ENCODE measurements around the gene RCC2. TPM values are rescaled to one million over a fixed set of nuclear protein-coding genes. Genes with fewer than 3 reads are reported as not detected.

The RCC2 gene
- total RNA-seq, 1 experiment from 2014 or later: 107 TPM

DNA sequence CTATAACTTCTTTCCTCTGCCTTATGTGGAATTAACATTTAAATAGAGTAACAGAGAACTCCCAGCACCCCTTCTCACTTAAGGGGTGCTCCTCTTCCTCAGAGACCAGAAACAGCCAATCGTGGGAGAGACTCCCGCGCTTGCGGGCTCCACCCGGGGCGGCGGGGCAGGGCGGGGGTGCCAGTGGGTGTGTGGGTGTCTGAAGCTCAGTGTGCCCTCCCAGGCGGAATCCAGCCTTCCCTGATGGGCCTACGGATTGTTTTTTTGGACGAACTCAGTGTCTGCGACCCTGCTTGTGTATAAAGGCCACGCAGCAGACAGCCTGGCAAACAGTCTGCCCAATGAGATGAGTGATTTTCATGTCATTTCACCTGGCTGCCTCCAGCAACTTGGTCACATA is 6.2 kb downstream of the RCC2 start:
- peaks cover 54% of the 10 kb centered on the region for H3K36me3 Mint-ChIP-seq (ENCODE audit: insufficient read depth, unreplicated experiment)
- intact Hi-C loops (cut with micrococcal nuclease; ENCODE audit: unreplicated experiment): no loop called here
- DNase-seq: no peak
- no peak overlapping the region for H3K4me3 Mint-ChIP-seq (ENCODE audit: low read depth, unreplicated experiment)
- no TSS peak for BruUV-seq (replicated peaks)
- H3K27ac Mint-ChIP-seq (ENCODE audit: unreplicated experiment): no peak overlapping the region
- CTCF ChIA-PET: no interaction called here
- TF ChIP-seq, protein P1, sequence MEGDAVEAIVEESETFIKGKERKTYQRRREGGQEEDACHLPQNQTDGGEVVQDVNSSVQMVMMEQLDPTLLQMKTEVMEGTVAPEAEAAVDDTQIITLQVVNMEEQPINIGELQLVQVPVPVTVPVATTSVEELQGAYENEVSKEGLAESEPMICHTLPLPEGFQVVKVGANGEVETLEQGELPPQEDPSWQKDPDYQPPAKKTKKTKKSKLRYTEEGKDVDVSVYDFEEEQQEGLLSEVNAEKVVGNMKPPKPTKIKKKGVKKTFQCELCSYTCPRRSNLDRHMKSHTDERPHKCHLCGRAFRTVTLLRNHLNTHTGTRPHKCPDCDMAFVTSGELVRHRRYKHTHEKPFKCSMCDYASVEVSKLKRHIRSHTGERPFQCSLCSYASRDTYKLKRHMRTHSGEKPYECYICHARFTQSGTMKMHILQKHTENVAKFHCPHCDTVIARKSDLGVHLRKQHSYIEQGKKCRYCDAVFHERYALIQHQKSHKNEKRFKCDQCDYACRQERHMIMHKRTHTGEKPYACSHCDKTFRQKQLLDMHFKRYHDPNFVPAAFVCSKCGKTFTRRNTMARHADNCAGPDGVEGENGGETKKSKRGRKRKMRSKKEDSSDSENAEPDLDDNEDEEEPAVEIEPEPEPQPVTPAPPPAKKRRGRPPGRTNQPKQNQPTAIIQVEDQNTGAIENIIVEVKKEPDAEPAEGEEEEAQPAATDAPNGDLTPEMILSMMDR (IDR thresholded peaks at IDR 0.05; ENCODE audit: unreplicated experiment): no peak
- H3K27me3 Mint-ChIP-seq (ENCODE audit: unreplicated experiment): no peaks in the 10 kb centered on the region
- no peaks in the 10 kb centered on the region for H3K9me3 Mint-ChIP-seq (ENCODE audit: low read depth, unreplicated experiment)
- H3K4me1 Mint-ChIP-seq (ENCODE audit: low read depth, unreplicated experiment): no peaks in the 10 kb centered on the region

DNA sequence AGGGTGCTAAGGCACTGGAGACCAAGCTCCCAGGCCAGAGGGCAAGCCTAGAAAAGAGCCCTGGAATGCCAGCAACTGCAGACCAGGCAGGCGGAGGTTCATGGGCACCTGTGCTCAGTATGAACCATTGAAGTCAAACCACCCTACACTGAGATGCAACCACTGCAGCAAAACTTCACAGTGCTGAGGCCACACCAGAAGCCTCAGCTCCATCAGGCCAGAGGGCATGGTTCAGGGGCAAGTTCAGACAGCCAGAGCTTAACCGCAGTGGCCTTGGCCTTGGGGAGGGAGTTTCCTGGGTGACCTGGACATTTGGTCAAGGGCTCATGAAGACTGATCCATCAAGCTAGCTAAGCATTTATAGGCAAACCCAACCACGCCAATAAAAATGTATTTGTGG is 7.1 kb downstream of the RCC2 start:
- Mint-ChIP-seq H3K4me1 (ENCODE audit: low read depth, unreplicated experiment) (no peaks in the 10 kb centered on the region), H3K9me3 (ENCODE audit: low read depth, unreplicated experiment) (no peaks in the 10 kb centered on the region), H3K27ac (ENCODE audit: unreplicated experiment) (no peak overlapping the region), H3K36me3 (ENCODE audit: insufficient read depth, unreplicated experiment) (peaks cover 54% of the 10 kb centered on the region), H3K4me3 (ENCODE audit: low read depth, unreplicated experiment) (no peak overlapping the region), H3K27me3 (ENCODE audit: unreplicated experiment) (no peaks in the 10 kb centered on the region)
- CTCF ChIA-PET: no interaction called here
- TF ChIP-seq, protein P1 (IDR thresholded peaks at IDR 0.05; ENCODE audit: unreplicated experiment): no peak
- BruUV-seq (replicated peaks): no TSS peak
- DNase-seq: no peak
- intact Hi-C loops (cut with micrococcal nuclease; ENCODE audit: unreplicated experiment): no loop called here

DNA sequence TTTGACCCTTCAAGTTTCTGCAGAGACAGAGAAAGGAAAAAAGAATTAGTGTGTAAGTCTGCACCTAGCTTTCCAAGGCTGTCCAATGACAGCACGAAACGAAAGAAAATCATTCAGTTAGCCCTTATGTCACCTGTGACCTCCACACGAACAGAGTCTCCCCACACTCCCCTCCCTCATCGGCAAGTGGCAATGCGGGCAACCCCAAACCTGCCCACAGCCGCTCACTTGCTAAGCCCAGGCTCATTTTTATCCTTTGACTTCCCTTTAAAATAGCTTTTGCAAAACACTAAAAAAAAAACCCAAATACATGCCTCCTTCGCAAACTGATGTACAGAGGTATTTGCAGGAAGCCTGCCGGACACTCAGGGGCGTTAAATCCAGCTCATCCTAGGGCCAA is 10.3 kb downstream of the RCC2 start:
- Mint-ChIP-seq H3K4me3 (ENCODE audit: low read depth, unreplicated experiment) (no peak overlapping the region), H3K36me3 (ENCODE audit: insufficient read depth, unreplicated experiment) (peaks cover 55% of the 10 kb centered on the region), H3K4me1 (ENCODE audit: low read depth, unreplicated experiment) (no peaks in the 10 kb centered on the region), H3K27me3 (ENCODE audit: unreplicated experiment) (no peaks in the 10 kb centered on the region), H3K27ac (ENCODE audit: unreplicated experiment) (no peak overlapping the region), H3K9me3 (ENCODE audit: low read depth, unreplicated experiment) (no peaks in the 10 kb centered on the region)
- DNase-seq: no peak
- intact Hi-C loops (cut with micrococcal nuclease; ENCODE audit: unreplicated experiment): no loop called here
- BruUV-seq (replicated peaks): no TSS peak
- CTCF ChIA-PET: no interaction called here
- TF ChIP-seq, protein P1 (IDR thresholded peaks at IDR 0.05; ENCODE audit: unreplicated experiment): no peak

DNA sequence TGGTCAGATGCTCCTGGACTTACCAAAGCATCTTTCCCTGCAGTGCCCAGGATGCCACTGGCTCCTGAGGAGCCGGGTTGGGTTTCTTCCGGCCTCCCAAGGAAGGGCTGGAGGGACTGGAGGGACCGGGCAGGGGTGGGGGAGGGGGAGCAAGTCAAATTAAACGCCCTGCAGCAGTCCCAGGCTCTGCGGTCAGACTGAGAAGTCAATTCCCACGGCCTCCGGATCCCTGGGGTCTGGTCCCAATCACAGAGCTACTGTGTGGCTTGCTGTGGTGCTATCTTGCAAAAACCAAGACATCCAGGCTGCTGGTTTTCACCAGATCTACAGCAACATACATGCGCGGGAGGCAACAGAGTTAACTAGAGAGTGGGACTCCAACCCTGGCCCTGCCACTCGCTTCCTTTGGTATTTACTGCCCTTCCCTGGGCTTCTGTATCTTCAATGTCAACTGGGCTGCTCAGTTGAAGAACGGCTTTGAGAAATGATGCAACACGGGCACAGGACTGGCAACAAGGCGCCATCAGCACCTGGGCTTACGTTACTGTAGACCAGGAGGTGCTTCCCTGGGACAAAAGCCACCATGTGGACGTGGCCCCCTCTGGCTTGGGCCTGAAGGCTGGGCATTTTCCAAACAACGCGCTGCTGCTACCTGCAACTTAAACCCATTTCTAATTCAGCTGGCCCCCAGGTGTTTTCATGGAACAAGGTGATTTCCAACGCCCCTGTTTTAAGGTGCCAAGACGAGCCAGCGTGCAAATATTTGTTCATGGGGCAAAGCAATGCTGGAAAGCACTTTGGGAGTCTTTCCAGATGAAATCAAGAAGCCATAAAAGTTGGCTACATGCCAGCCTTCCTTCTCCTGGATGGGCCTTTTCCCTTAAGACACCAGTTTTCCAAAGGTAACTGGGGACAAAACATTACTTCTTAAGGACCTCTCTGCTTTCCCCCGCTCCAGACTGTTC is 11.5 kb downstream of the RCC2 start:
- Mint-ChIP-seq H3K36me3 (ENCODE audit: insufficient read depth, unreplicated experiment) (peaks cover 61% of the 10 kb centered on the region), H3K27ac (ENCODE audit: unreplicated experiment) (no peak overlapping the region), H3K27me3 (ENCODE audit: unreplicated experiment) (no peaks in the 10 kb centered on the region), H3K4me1 (ENCODE audit: low read depth, unreplicated experiment) (peaks cover 6% of the 10 kb centered on the region), H3K9me3 (ENCODE audit: low read depth, unreplicated experiment) (no peaks in the 10 kb centered on the region), H3K4me3 (ENCODE audit: low read depth, unreplicated experiment) (no peak overlapping the region)
- CTCF ChIA-PET: no interaction called here
- TF ChIP-seq, protein P1 (IDR thresholded peaks at IDR 0.05; ENCODE audit: unreplicated experiment): no peak
- intact Hi-C loops (cut with micrococcal nuclease; ENCODE audit: unreplicated experiment): no loop called here
- no peak for DNase-seq
- no TSS peak for BruUV-seq (replicated peaks)

Data from Calu3 (cell line).